Measurements from ENCODE around the gene ZNF423.

GRCh38 chr16:49510141-49510540 lies 345.8 kb downstream of the ZNF423 start:
- no peak for TF ChIP-seq POLR2AphosphoS5 (IDR thresholded peaks at IDR 0.05)
- TF ChIP-seq, protein P1, sequence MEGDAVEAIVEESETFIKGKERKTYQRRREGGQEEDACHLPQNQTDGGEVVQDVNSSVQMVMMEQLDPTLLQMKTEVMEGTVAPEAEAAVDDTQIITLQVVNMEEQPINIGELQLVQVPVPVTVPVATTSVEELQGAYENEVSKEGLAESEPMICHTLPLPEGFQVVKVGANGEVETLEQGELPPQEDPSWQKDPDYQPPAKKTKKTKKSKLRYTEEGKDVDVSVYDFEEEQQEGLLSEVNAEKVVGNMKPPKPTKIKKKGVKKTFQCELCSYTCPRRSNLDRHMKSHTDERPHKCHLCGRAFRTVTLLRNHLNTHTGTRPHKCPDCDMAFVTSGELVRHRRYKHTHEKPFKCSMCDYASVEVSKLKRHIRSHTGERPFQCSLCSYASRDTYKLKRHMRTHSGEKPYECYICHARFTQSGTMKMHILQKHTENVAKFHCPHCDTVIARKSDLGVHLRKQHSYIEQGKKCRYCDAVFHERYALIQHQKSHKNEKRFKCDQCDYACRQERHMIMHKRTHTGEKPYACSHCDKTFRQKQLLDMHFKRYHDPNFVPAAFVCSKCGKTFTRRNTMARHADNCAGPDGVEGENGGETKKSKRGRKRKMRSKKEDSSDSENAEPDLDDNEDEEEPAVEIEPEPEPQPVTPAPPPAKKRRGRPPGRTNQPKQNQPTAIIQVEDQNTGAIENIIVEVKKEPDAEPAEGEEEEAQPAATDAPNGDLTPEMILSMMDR (IDR thresholded peaks at IDR 0.05 in 8 of 11, conservative IDR thresholded peaks at IDR 0.05 in 3 of 11) = no peak
